ENCODE data around the gene ELMO2.

DNA sequence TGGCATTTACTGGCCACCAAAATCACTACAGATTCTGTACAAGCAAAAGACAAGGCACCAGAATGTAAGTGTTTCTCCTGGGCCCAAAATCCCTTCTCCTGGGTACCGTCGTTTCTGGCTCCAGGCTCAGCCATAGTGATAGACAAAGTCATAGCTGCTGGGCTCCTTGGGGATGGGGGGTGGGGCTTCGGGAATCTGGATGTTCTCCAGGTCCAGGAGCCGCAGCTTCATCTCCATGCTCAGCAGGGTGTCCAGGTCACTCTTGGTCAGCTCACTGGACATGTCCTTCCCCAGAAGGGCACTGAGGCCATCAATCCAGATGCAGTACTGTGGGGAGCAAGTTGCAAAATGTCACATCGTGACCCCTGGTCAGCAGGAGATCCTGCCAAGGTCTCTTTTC is 39.2 kb downstream of the ELMO2 start:
- TF ChIP-seq POLR2AphosphoS5 (IDR thresholded peaks at IDR 0.05; ENCODE audit: low read depth, low read length) (no peak), POLR2A (IDR thresholded peaks at IDR 0.05; ENCODE audit: low read depth, low read length) (no peak)
